ENCODE data around the gene CALN1. TPM values are rescaled to one million over a fixed set of nuclear protein-coding genes. Genes with fewer than 3 reads are reported as not detected.

CALN1 gene
- total RNA-seq, 6 experiments from 2014 or later: 0.06 to 0.98 (median 0.34) TPM

DNA sequence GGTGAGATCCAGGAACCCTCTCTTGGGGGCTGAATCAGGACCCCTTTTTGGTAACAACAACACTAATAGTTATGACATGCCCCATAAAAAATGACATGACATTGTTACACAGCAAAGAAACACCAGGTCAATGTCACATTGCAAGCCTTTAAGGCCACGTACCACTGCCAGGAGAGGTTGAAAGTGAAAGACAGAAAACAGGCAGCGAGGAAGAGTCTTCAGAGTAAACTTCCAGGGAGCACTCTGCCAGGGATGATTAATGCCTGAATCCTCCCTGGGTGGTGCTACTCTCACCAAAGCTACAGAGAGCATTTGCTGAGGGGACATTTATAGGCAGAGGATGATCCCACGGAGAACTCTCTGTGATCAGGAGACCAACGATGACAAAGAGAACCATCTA lies 551.6 kb downstream of the CALN1 start:
- Histone ChIP-seq H3K9me3 (no peaks in the 10 kb centered on the region), H3K36me3 (no peaks in the 10 kb centered on the region), H3K27me3 (no peaks in the 10 kb centered on the region), H3K27ac (no peak overlapping the region), H3K4me3 (no peak overlapping the region), H3K4me1 (no peaks in the 10 kb centered on the region)
- intact Hi-C loops (cut with DNase I): no loop called here
- DNase-seq (no peak), ATAC-seq (no peak)
- no peak for TF ChIP-seq POLR2A (IDR thresholded peaks at IDR 0.05)
- TF ChIP-seq, protein P1, sequence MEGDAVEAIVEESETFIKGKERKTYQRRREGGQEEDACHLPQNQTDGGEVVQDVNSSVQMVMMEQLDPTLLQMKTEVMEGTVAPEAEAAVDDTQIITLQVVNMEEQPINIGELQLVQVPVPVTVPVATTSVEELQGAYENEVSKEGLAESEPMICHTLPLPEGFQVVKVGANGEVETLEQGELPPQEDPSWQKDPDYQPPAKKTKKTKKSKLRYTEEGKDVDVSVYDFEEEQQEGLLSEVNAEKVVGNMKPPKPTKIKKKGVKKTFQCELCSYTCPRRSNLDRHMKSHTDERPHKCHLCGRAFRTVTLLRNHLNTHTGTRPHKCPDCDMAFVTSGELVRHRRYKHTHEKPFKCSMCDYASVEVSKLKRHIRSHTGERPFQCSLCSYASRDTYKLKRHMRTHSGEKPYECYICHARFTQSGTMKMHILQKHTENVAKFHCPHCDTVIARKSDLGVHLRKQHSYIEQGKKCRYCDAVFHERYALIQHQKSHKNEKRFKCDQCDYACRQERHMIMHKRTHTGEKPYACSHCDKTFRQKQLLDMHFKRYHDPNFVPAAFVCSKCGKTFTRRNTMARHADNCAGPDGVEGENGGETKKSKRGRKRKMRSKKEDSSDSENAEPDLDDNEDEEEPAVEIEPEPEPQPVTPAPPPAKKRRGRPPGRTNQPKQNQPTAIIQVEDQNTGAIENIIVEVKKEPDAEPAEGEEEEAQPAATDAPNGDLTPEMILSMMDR (IDR thresholded peaks at IDR 0.05): no peak
- WGBS (ENCODE audit: insufficient coverage, low coverage, low lambda C conversion rate, missing lambda C conversion rate): 67% methylated on average over 4 of the region's 4 CpGs

DNA sequence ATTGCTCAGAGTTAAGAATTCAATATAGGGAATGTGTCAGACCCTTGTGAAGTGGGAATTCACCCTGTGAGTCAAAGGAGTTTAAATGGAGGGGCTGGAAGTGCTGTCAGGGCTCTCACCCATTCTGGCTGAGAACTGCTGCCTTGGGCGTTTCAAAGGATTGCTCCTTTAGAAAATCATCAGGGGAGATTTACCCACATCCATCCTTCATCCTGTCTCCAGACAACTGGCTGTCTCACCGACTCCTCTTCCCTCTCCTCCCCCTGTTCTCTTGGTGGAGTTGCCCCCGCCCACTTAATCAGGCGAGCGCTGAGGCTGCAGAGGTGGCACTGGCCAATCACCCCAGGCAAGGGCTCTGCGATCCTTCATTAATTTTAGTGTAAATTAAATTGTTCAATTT lies 554.8 kb downstream of the CALN1 start:
- TF ChIP-seq, protein P1 (IDR thresholded peaks at IDR 0.05): no peak
- Histone ChIP-seq H3K4me3 (no peak overlapping the region), H3K27me3 (no peaks in the 10 kb centered on the region), H3K9me3 (no peaks in the 10 kb centered on the region), H3K4me1 (no peaks in the 10 kb centered on the region), H3K36me3 (no peaks in the 10 kb centered on the region), H3K27ac (no peak overlapping the region)
- WGBS (ENCODE audit: insufficient coverage, low coverage, low lambda C conversion rate, missing lambda C conversion rate): 45% methylated on average over 5 of the region's 6 CpGs
- intact Hi-C loops (cut with DNase I): no loop called here
- ATAC-seq (no peak), DNase-seq (no peak)

DNA sequence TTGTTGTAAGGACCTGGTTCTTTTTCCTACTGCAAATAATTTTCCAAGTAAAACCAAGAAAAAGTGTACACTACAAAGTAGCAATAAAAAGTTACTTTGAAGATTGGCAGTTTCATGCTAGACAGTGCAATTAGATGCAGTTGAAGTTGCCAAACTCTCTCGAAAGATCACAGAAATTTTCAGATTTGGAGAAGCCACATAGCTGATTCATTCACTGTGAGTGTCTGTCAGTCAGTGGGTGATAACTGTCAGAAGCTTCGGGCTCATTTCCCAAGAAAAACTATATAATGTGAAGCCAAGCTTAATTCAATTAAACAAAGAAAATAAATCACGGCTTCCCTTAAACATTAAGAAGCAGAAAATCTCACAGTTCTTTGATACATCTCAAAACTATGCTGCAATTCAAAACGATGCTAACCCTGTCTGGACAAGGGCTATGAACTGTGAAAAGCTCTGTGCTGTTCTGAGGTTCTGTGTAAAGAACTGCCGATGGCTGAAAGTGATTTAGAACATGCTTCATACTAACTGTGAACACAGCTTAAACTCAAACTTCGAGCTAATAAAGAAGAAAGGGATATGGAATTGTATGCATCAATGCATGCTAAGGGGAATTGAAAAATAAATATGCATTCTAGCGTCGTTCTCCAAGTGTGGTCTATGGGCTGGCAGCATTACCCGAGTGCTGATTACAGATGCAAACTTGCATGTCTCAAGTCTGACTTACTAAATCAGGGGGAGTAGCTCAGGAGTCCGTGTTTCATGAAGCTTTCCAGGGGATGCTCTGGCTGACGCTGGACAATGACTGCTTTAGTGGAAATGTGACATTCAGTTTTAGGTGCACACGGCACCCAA lies 557.4 kb downstream of the CALN1 start:
- H3K9me3 ChIP-seq: no peaks in the 10 kb centered on the region
- intact Hi-C loops (cut with DNase I): no loop called here
- no peak for DNase-seq
- ATAC-seq: no peak
- H3K4me1 ChIP-seq: no peaks in the 10 kb centered on the region
- 57% methylated on average over 8 of the region's 12 CpGs for WGBS (ENCODE audit: insufficient coverage, low coverage, low lambda C conversion rate, missing lambda C conversion rate)
- H3K36me3 ChIP-seq: no peaks in the 10 kb centered on the region
- TF ChIP-seq POLR2A (IDR thresholded peaks at IDR 0.05): no peak
- TF ChIP-seq, protein P1 (IDR thresholded peaks at IDR 0.05): no peak
- no peaks in the 10 kb centered on the region for H3K27me3 ChIP-seq
- no peak overlapping the region for H3K4me3 ChIP-seq
- H3K27ac ChIP-seq: no peak overlapping the region

DNA sequence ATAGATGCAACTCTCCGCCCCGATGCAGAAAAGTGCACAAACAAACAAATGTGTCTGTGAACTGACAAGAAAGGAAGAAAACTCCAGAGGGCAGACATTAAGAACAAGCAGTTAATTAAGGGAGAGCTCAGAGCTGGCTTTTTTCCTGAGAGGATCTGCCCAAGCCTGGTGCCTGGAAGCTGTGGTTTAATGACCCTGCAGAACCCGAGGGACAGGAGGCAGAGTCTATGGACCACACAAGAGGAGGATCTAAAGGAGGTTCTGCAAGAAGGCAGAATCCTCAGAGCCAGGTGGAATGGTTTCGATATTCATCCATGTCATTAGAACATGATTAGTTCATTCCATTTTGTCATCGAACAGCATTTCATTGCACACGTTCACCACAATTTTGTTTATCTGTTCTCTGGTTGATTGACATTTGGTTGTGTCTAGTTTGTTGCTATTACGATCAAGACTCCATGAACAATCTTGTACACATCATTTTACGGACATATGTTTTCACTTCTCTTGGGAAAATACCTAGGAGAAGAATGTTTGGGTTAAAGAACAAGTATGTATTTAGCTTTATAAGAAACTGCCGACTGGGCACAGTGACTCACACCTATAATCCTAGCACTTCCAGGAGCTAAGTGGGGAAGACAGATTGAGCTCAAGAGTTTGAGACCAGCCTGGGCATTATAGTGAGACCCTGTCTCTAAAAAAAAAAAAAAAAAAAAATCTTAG lies 560.2 kb downstream of the CALN1 start:
- TF ChIP-seq, protein P1 (IDR thresholded peaks at IDR 0.05): no peak
- TF ChIP-seq POLR2A (IDR thresholded peaks at IDR 0.05): no peak
- no peak for ATAC-seq
- whole genome bisulfite sequencing (ENCODE audit: insufficient coverage, low coverage, low lambda C conversion rate, missing lambda C conversion rate): 54% methylated on average over 8 of the region's 9 CpGs
- H3K27ac ChIP-seq: no peak overlapping the region
- no peaks in the 10 kb centered on the region for H3K4me1 ChIP-seq
- H3K4me3 ChIP-seq: no peak overlapping the region
- no peaks in the 10 kb centered on the region for H3K36me3 ChIP-seq
- H3K27me3 ChIP-seq: no peaks in the 10 kb centered on the region
- intact Hi-C loops (cut with DNase I): no loop called here
- no peaks in the 10 kb centered on the region for H3K9me3 ChIP-seq
- DNase-seq: no peak
